NCI-H2107 treated with DMSO at 0.1 percent for 48 hours (cell line): Measurements from ENCODE around the gene NTNG2.
"Not testable (repeated sequence)": the region's sequence is repeated elsewhere in the genome, so short reads cannot be mapped to it uniquely, and the experiment has no call there.

Experiments used
- DNase-seq: peaks from one replicate; lab custom pipeline; 2025; ENCODE audit not compliant: unreplicated experiment; lab: John Stamatoyannopoulos, UW

NTNG2 gene

DNA sequence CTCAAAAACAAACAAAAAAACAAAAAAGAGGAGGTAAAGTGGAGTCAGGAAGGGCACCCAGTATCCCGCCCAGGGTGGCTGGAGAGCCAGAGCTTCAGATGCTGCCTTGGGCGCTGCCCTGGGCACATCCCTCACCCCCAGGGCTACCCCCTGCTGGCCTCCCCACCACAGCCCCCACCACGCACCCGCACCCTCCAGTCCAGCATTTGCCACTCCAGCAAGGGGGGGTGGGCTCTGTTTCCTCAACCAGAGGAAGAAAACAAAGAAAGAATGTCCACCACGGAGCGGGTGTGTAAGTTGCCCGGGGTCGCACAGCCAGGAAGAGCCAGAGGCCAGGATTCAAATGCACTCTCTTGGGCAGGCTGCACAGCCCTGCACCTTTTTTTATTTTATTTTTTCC is 86.1 kb downstream of the NTNG2 start:
- DNase-seq, result no peak

DNA sequence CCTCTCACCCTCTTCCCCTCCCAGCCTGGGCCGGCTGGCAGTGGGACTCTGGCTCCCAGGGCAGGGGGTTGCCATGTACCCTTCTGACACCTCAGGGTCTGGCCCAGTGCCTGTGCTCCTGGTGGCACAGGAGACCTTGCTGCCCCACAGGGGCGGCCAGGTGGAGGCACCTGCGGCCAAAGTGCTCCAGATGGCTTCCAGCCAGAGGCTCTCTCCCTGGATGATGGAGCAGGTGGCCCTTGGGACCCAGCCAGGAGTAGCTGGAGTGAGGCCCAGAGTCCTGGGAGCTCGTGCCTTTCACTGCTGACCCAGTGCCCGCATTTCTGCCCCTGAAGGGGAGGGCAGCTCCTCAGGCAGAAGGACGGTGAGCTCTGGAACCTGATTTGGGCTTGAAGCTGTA is 87.3 kb downstream of the NTNG2 start:
- no peak for DNase-seq

DNA sequence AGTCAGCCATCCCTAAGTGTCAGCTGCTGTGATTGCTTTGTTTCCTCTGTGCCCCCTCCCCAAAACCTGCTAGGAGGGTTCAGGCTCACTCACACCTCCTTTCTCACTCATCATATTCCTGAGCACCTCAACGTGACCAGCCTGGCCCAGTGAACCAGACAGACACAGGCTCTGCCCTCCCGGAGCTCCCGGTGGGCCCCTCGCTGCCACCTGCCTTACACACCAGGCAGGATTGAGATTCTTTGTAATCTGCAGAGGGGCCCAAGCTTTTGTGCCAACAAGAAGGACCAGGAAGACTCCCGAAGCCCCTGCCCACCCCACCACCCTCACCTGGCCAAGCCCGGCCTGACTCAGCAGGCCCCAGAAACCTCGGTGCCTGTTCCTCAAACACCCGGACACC is 87.8 kb downstream of the NTNG2 start:
- no peak for DNase-seq

DNA sequence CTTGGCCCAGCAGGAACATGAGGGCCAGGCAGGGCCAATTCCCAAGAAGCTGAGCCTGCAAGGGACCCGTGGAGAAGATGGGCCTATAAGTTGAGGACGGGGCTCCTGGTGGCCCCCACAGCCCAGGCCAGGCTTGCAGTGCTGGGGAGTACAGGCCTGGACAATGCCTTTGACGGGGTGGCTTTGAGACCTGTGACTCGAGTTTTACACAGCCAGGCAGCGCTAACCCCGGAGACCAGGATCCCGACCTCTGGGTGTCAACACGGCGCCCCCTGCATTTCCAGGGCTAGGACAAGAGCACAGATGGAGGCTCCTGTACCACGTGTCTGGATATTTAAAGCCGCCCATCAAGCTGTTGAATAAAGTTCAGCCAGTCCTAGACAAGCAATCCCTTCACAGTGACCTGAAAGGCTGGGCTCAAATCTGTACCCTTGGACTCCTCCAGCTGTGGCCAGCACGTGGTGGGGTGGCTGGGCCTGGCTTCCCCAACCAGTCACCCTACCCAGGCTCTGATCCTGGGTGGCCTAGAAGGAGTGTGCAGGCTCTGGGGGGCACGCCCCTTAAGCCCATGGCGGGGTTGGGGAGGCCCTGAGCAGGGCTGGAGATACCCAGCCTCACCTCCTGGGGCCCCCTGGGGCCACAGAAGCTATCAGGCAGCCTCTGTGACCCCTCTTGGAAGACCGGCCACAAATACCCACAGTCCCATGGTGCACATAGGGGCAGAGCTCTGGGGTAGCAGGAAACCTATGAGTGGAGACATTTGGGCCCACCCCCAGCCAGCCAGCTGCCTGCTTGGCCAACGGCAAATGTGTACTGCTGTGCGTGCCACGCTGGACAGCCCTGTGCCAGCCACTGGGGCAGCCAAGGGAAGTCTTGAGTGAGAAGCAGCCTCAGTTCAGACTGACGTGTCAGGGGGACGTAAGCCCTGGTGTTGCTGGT is 88.7 kb downstream of the NTNG2 start:
- no peak for DNase-seq

DNA sequence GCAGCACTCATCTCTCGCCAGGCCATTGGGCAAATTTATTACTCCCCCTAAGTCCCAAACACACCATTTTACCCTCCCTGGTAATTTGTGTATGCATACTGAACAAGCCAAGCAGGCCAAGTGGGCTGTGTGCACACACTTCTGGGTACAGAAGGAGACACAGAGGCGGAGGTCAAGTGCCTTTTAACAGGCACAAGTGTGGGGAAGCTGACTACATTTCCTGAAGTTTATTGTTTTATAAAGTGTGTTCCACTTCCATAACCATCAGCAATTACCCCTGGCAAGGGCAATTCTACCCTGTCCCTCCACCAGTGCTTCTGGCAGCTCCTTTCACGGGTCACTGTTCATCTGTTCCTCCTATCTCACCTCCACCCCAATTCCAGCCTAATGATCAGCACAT is 99.0 kb downstream of the NTNG2 start:
- no peak for DNase-seq

DNA sequence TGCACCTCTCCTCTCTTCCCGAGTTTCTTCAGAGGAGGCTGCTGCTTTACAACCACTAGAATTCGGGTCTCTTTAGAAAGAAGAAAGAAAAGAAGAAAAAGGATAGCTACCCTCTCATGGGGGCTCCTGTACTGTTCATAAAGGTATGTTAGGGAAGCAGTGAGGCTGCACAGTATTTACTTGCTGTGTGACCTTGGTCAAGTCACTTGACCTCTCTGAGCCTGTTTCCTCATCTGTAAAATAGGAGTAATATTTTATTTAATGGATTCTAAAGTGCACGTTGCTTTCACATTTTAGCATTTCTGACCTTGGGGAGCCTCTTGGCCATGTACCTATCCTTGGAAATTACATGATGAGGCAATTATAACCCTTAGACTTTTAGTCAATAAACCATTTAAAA is 104.2 kb downstream of the NTNG2 start:
- no peak for DNase-seq

DNA sequence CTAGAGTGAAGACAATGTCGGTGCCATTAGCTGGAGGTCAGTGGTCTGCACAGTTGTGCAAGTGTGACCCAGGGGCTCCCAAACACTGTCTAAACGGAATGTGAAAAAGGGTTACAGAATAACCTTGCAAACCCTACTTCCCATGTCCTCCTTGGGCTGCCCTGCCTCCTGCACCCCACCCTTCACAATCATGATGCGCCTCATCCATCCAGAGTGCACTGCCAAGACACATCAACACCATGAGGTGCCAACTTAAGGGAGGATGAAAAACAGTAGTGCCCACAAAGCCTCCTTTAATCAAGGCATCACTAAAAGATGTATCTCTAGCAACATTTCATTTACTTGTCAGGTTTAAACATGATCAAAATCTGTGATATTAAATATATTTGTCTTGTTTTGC is 105.8 kb downstream of the NTNG2 start:
- no peak for DNase-seq

DNA sequence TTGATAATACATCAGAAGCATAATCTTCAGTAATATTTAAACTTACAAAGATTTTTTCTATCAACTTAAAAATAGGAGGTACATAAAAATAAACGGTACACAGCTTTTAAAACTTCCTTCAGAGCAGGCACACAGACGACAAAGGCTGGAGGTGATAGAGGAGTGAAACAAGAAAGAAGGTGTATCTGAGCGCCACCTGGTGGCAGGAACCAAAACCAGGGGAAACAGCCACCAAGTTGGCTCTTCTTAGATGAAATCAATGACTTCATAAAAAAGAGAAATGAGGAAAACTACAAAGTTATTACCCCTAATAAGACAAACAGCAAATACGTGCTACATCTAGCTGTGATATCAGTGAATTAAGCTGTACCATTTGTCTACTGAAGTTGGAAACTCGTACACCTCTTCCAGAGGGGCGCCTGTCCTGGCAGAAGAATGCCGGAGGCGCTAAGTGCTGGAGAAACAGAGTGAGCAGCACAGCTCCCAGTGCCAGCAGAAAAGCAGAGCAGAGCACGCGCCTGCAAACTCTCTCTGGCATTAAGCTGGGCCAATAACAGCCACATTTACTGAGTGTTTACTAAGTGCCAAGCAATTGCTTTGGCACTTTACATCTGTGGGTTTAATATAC is 107.0 kb downstream of the NTNG2 start:
- peak; percentile 64 for DNase-seq

DNA sequence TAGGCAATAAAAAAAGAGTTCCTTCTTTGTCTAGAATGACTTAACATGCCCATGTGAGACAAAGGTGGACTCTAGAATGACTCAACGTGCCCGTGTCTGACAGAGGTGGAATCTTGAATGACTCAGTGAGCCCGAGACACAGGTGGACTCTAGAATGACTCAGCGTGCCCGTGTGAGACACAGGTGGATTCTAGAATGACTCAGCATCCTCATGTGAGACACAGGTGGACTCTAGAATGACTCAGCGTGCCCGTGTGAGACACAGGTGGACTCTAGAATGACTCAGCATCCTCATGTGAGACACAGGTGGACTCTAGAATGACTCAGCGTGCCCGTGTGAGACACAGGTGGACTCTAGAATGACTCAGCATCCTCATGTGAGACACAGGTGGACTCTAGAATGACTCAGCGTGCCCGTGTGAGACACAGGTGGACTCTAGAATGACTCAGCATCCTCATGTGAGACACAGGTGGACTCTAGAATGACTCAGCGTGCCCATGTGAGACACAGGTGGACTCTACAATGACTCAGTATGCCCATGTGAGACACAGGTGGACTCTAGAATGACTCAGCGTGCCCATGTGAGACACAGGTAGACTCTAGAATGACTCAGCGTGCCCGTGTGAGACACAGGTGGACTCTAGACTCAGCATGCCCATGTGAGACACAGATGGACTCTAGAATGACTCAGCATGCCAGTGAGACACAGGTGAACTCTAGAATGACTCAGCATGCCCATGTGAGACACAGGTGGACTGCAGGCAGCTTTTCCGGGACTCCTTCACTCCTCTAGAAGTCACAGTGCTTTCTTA is 108.1 kb downstream of the NTNG2 start:
- DNase-seq, result not testable (repeated sequence)

DNA sequence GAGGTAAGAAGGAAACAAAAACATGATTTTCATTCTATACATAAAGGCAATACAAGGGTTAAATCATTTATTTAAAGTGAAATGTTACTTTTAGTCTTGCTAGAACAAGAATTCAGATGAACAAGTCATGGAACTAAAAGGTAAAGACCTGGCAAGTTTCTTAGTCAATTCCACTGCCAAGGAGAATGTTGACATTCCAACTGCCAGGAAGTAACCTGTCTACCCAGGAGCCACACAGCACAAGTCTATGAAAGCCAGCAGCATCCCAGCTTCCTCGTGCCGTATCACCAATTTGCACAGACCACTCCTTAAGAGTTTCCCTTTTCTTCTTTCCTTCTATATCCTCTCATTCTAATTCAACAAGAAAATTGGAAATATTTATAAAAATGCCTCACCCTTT is 113.0 kb downstream of the NTNG2 start:
- DNase-seq, result no peak

DNA sequence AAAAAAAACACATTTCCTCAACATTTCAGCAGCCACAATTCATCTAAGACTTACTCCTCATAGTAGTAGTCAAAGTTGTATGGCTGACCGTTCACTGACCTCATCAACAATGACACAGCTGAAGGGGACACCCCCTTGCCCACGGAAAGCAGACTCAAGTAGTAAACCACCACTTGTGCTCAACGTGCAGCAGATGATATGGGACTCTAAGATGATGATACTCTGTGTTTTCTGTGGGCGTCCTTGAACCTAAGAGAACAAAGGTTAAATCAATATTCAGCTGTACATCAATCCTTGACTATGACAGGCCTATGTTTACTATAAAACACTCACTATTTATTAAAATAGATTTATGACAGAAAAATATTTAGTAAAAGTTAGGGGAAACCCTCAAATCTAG is 121.3 kb downstream of the NTNG2 start:
- no peak for DNase-seq

DNA sequence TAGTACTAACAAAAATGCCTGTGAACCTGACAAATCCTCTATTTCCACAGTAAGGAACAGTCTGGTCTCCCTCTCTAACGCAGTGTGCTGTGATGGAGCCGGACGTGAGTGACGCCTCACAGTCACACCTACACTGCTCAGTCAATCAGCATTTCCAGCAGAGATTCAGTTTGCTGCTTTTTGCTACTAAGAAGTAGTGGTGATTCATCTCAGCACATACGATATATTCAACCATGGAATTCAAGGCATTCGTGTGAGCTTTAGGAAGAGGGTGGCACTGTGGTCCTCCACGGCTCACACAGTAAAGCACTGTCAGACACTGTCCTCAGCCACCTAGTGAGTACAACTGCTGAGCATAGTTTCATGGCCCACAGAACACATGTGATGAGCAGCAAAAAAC is 122.0 kb downstream of the NTNG2 start:
- no peak for DNase-seq

DNA sequence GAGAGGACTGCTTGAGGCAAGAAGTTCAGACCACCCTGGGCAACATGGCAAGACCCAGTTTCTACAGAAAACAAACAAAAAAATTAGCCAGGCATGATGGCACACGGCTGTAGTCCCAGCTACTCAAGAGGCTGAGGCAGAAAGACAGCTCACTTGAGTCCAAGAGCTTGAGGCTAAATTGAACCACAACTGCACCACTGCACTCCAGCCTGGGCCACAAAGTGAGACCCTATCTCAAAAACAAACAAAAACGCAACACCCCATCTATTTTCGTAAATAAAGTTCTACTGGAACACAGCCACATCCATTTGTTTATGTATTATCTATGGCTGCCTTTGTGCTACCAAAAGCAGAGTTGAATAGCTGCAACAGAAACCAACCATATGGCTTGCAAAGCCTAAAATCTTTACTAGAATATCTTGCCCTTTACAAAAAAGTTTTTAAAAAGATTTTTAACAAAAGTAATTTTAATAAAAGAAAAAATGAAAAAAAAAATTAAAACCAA is 125.5 kb downstream of the NTNG2 start:
- DNase-seq, result no peak

DNA sequence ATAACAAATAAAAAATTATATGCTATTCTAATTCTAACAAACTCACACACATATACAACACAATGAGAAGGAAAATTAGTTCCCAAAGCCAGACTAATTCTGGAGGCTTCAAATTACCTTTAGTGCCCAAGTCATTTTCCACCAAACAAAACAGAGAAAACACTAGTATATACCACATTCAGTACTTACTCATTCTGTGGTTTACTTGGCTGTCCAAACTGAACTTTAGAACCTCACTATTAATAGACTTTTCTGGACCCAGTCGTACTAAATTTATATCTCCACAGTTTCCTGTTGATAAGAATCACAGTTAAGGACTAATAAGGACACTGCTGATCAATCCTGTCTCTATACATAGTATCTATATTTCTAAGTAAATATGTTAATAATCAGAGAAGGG is 126.5 kb downstream of the NTNG2 start:
- DNase-seq, result no peak

DNA sequence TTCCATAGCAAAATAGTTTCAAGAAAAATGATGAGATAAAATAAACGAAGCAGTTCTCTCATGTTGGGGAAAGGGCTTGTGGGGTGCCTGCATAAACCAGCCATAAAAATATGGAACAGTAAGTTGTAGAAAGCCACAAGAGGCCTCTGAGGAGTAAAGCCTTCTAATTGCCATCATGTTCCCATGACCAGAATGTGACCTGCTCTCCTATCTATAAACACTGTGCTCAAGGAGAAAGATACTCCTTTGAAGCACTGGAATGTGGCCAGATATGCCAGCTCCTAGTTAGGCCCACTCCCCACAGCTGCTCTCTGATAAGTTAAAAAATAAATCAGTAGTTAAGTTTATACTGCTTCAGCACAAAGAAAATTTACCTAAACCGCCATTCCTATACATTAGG is 127.1 kb downstream of the NTNG2 start:
- DNase-seq, result no peak

DNA sequence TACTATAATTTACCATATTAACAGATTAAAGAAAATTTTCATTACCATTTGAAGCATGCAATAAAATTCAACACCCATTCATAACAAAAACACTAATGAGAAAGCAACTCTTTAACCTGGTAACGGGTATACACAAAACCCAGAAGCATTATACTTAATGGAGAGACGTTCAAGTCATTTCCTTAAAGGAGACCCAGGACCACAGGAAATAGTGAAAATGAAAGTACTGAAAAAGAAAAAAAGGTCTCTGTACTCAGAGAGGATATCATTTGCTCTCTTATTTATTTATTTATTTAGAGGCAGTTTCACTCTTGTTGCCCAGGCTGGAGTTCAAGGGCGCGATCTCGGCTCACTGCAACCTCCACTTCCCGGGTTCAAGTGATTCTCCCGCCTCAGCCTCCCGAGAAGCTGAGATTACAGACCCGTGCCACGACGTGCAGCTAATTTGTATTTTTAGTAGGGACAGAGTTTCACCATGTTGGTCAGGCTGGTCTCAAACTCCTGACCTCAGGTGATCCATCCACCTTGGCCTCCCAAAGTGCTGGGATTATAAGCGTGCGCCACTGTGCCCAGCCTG is 131.4 kb downstream of the NTNG2 start:
- no peak for DNase-seq
